Germinal center (tissue), 1 donor: Measurements from ENCODE around the gene ALDH16A1.

Experiments
- DNase-seq: peaks from one replicate; pipeline ENCODE4 v3.0.0; 2012; ENCODE audit warnings: mixed read lengths, low spot score

Gene ALDH16A1

GRCh38 chr19:49423985-49424303 is 29.1 kb upstream of the ALDH16A1 start:
- DNase-seq, result no peak

GRCh38 chr19:49425178-49425577 is 27.8 kb upstream of the ALDH16A1 start, which contains the start of gene GFY:
Gene GFY (plus strand): TSS chr19:49425388. CDS start chr19:49426431, 1,043 bp downstream.
- DNase-seq, result no peak

GRCh38 chr19:49425922-49426592 is 27.0 kb upstream of the ALDH16A1 start:
- DNase-seq, result no peak

- no peak for DNase-seq
Observed at GRCh38 chr19:49427339-49427738, 25.7 kb upstream of the ALDH16A1 start.

GRCh38 chr19:49427855-49428546 is 25.0 kb upstream of the ALDH16A1 start:
- no peak for DNase-seq

GRCh38 chr19:49428547-49429451 is 24.2 kb upstream of the ALDH16A1 start:
- no peak for DNase-seq

GRCh38 chr19:49430172-49430677 is 22.8 kb upstream of the ALDH16A1 start:
- DNase-seq, result no peak

GRCh38 chr19:49430678-49431329 is 22.2 kb upstream of the ALDH16A1 start:
- no peak for DNase-seq

GRCh38 chr19:49431330-49431749 is 21.7 kb upstream of the ALDH16A1 start:
- DNase-seq, result peak; percentile 69

GRCh38 chr19:49432141-49433073 is 20.6 kb upstream of the ALDH16A1 start:
- DNase-seq, result no peak

- DNase-seq, result no peak
Observed at GRCh38 chr19:49433240-49433901, 19.7 kb upstream of the ALDH16A1 start.

GRCh38 chr19:49434907-49435583 is 18.0 kb upstream of the ALDH16A1 start:
- no peak for DNase-seq

GRCh38 chr19:49435670-49436069 is 17.4 kb upstream of the ALDH16A1 start:
- no peak for DNase-seq

- DNase-seq, result peak; percentile 82
Observed at GRCh38 chr19:49436381-49437017, 16.5 kb upstream of the ALDH16A1 start.

GRCh38 chr19:49437231-49437630 is 15.8 kb upstream of the ALDH16A1 start:
- no peak for DNase-seq

- no peak for DNase-seq
Observed at GRCh38 chr19:49438261-49438660, 14.8 kb upstream of the ALDH16A1 start.

- DNase-seq, result no peak
Observed at GRCh38 chr19:49439836-49440235, 13.2 kb upstream of the ALDH16A1 start.

GRCh38 chr19:49440439-49441209 is 12.4 kb upstream of the ALDH16A1 start:
- no peak for DNase-seq
